Lung (tissue), 12 donors: ENCODE results near the gene SPEF1. TPM values are rescaled to one million over a fixed set of nuclear protein-coding genes. Genes with fewer than 3 reads are reported as not detected.

Experiments used
- ATAC-seq: fragments of 200-7000 bp; cut with Tn5 transposase; one replicate; pipeline ENCODE4 v1.9.1; 2020; ENCODE audit warnings: moderate number of reproducible peaks; ENCODE audit not compliant: insufficient read depth, low FRiP score
- DNase-seq, 3 donors: peaks; one replicate each; pipeline ENCODE4 v3.0.0-alpha.2; 2013 to 2017
- H3K27ac ChIP-seq, 2 donors: one replicate each; pipeline ENCODE4 v1.5.1; 2013; ENCODE audit warnings: mild to moderate bottlenecking in 2 of 2, moderate library complexity in 2 of 2, control low read depth in 1 of 2, inconsistent platforms in 1 of 2, low read depth in 1 of 2, low read length in 1 of 2
- H3K27me3 ChIP-seq, 3 donors: one replicate each; pipeline ENCODE4 v1.5.1; 2013; ENCODE audit warnings: low read length in 2 of 3; ENCODE audit not compliant: control insufficient read depth in 3 of 3, insufficient read depth in 3 of 3
- H3K36me3 ChIP-seq, 4 donors: one replicate each; pipeline ENCODE4 v1.5.1; 2013; ENCODE audit warnings: low read length in 4 of 4, mild to moderate bottlenecking in 1 of 4, moderate library complexity in 1 of 4; ENCODE audit not compliant: control insufficient read depth in 4 of 4, insufficient read depth in 4 of 4
- H3K4me1 ChIP-seq, 5 donors: one replicate each; pipeline ENCODE4 v1.5.1; 2013; ENCODE audit warnings: low read length in 5 of 5, mild to moderate bottlenecking in 2 of 5, moderate library complexity in 1 of 5; ENCODE audit not compliant: control insufficient read depth in 5 of 5, insufficient read depth in 5 of 5
- H3K4me3 ChIP-seq: one replicate; pipeline ENCODE4 v1.5.1; 2013; ENCODE audit warnings: mild to moderate bottlenecking, control low read depth, moderate library complexity
- H3K9ac ChIP-seq, 2 donors: one replicate each; pipeline ENCODE4 v1.5.1; 2013; ENCODE audit warnings: low read length in 2 of 2, control low read depth in 1 of 2; ENCODE audit not compliant: insufficient read depth in 1 of 2
- H3K9me3 ChIP-seq, 4 donors: one replicate each; pipeline ENCODE4 v1.5.1; 2013; ENCODE audit warnings: low read length in 3 of 4, mild to moderate bottlenecking in 1 of 4, moderate library complexity in 1 of 4; ENCODE audit not compliant: control insufficient read depth in 4 of 4, insufficient read depth in 3 of 4
- CTCF ChIP-seq: IDR thresholded peaks from 2 replicates; pipeline ENCODE4 v1.5.1; 2012; ENCODE audit warnings: mild to moderate bottlenecking; ENCODE audit errors: control extremely low read depth, extremely low read depth
- WGBS, 2 donors: extraction: QIAGEN DNeasy Blood & Tissue Kit; methylation state at CpG; one replicate each; pipeline ENCODE4 v1.1.7; 2013; 5-methylcytosine and 5-hydroxymethylcytosine counted together
- polyA plus RNA-seq, 2 donors: library from polyadenylated mRNA; stranded (reverse); fragments of 200-250 nt; gene quantifications; one replicate each; pipeline ENCODE4 v1.2.1, GENCODE V29; 2013
- total RNA-seq, 2 donors: library from RNA; depleted of rRNA in 1 of 2; stranded (reverse); fragments of >200 nt in 1 of 2; gene quantifications; one replicate each; pipeline ENCODE4 v1.2.1, GENCODE V29; 2014 to 2021
- donor health status: control.
- donor health status: control.
- donor health status: Bipolar disorder and iron deficiency.
- donor health status: healthy.
- donor health status: DM: yes; HTN: yes; CAD: no.

The SPEF1 gene
- total and polyA plus RNA-seq, 4 donors = 9.6 to 15.5 (median 11.8) TPM

GRCh38 chr20:3786126-3786484 is 4.9 kb upstream of the SPEF1 start:
- TF ChIP-seq CTCF = no peak
- DNase-seq (peak; percentile 55 to 61 (median 61)), ATAC-seq (peak; percentile 0)
- Histone ChIP-seq H3K27me3 (no peaks in the 10 kb centered on the region), H3K9ac (no peak overlapping the region), H3K4me1 (peaks cover 14 to 38% (median 24%) of the 10 kb centered on the region in 5 donors), H3K9me3 (no peaks in the 10 kb centered on the region), H3K4me3 (peak overlapping the region; percentile 68), H3K27ac (peak overlapping the region; percentile 84 to 91), H3K36me3 (peaks cover 0 to 12% (median 8%) of the 10 kb centered on the region in 4 donors)
- 1 to 2% methylated on average over 22 to 35 of the region's 35 CpGs for WGBS, 2 donors

GRCh38 chr20:3785240-3786125 is 4.2 kb upstream of the SPEF1 start:
- Histone ChIP-seq H3K27me3 (no peaks in the 10 kb centered on the region), H3K9me3 (no peaks in the 10 kb centered on the region), H3K36me3 (peaks cover 0 to 12% (median 8%) of the 10 kb centered on the region in 4 donors), H3K4me3 (peak overlapping the region; percentile 68), H3K4me1 (peaks cover 14 to 44% (median 26%) of the 10 kb centered on the region in 5 donors), H3K9ac (no peak overlapping the region), H3K27ac (peak overlapping the region; percentile 84 to 91)
- WGBS, 2 donors = 26 to 41% methylated on average over 75 to 79 of the region's 79 CpGs
- no peak for TF ChIP-seq CTCF
- peak in 1 of 3 donors; percentile 40 for DNase-seq
- peak; percentile 14 for ATAC-seq

- H3K9ac ChIP-seq = no peak overlapping the region
- H3K9me3 ChIP-seq = no peaks in the 10 kb centered on the region
- H3K4me1 ChIP-seq = peaks cover 14 to 44% (median 26%) of the 10 kb centered on the region in 5 donors
- ATAC-seq (no peak), DNase-seq (no peak)
- H3K27ac ChIP-seq = no peak overlapping the region
- no peak for TF ChIP-seq CTCF
- peaks cover 0 to under 1% (median 0%) of the 10 kb centered on the region in 3 donors for H3K27me3 ChIP-seq
- H3K36me3 ChIP-seq = peaks cover 0 to 12% (median 8%) of the 10 kb centered on the region in 4 donors
- peak overlapping the region; percentile 68 for H3K4me3 ChIP-seq
- WGBS, 2 donors = 66 to 77% methylated on average over 6 of the region's 6 CpGs
Measured at GRCh38 chr20:3784863-3785239, 3.6 kb upstream of the SPEF1 start.
